Panc1 (cell line): ENCODE results near the gene RPL5. TPM values are rescaled to one million over a fixed set of nuclear protein-coding genes. Genes with fewer than 3 reads are reported as not detected.

Experiments used
- ATAC-seq: fragments of 200-7000 bp; cut with Tn5 transposase; 2 replicates; pipeline ENCODE4 v1.9.1; 2020; ENCODE audit warnings: mild to moderate bottlenecking, moderate library complexity
- BruUV-seq: library from RNA; stranded (reverse); fragments of 400-500 nt; replicated peaks from 2 replicates; lab custom pipeline; 2021; lab: Mats Ljungman, UMichigan
- CTCF ChIA-PET: fragments of 300-600 bp; sonication (Branson Sonifier 250); formaldehyde crosslinking; loops from one replicate; lab custom pipeline; 2022; ENCODE audit warnings: antibody characterized with exemption; lab: Charles Lee
- POLR2A ChIA-PET: fragments of 300-600 bp; sonication (Branson Sonifier 250); formaldehyde crosslinking; loops from one replicate; lab custom pipeline; 2022; ENCODE audit warnings: antibody characterized with exemption; lab: Charles Lee
- DNase-seq: peaks from one replicate; pipeline ENCODE4 v3.0.0-alpha.2; 2010; ENCODE audit warnings: low read depth, low spot score
- H3K27ac ChIP-seq: 2 replicates; pipeline ENCODE4 v1.5.1; 2011; ENCODE audit warnings: mild to moderate bottlenecking, low read length, inconsistent platforms
- H3K27me3 ChIP-seq: fragments of 200-500 bp; sonication (Bioruptor generic); 2 replicates; pipeline ENCODE4 v1.6.0; 2014; ENCODE audit warnings: low read length, inconsistent platforms; ENCODE audit not compliant: control insufficient read depth, insufficient read depth
- H3K36me3 ChIP-seq: fragments of 200-500 bp; sonication (Bioruptor generic); 2 replicates; pipeline ENCODE4 v1.5.1; 2014; ENCODE audit warnings: inconsistent platforms, mild to moderate bottlenecking, low read length, moderate library complexity; ENCODE audit not compliant: control insufficient read depth, insufficient read depth
- H3K4me1 ChIP-seq: 2 replicates; pipeline ENCODE4 v1.5.1; 2011; ENCODE audit warnings: inconsistent platforms, mild to moderate bottlenecking, low read length, moderate library complexity; ENCODE audit not compliant: control insufficient read depth, insufficient read depth
- H3K4me3 ChIP-seq, 2 experiments: 2 replicates each; pipeline ENCODE4 v1.5.1; 2011 to 2012; ENCODE audit warnings: low read depth in 2 of 2, low read length in 2 of 2, mild to moderate bottlenecking in 2 of 2, inconsistent platforms in 1 of 2, moderate library complexity in 1 of 2
- H3K9me3 ChIP-seq: fragments of 200-500 bp; sonication (Bioruptor generic); 2 replicates; pipeline ENCODE4 v1.5.1; 2014; ENCODE audit warnings: low read depth, mild to moderate bottlenecking, inconsistent platforms, low read length, moderate library complexity; ENCODE audit not compliant: control insufficient read depth, insufficient read depth
- POLR2AphosphoS5 ChIP-seq: IDR thresholded peaks from 2 replicates; pipeline ENCODE4 v1.6.1; 2012; ENCODE audit warnings: mild to moderate bottlenecking, low read depth, low read length, moderate library complexity
- SIN3A ChIP-seq: IDR thresholded peaks from 2 replicates; pipeline ENCODE4 v1.6.1; 2012; ENCODE audit warnings: low read depth, mild to moderate bottlenecking, low read length, moderate library complexity, borderline replicate concordance; ENCODE audit not compliant: insufficient read depth
- TCF7L2 ChIP-seq: IDR thresholded peaks from 2 replicates; pipeline ENCODE4 v1.6.1; 2011; ENCODE audit warnings: mild to moderate bottlenecking, low read depth, low read length, inconsistent platforms
- in situ Hi-C: cut with HindIII; loops from 2 replicates; pipeline ENCODE4 v1.10.0; 2016; ENCODE audit warnings: low sequenced_read_pairs, low pct_unique_long_range_greater_than_20kb
- intact Hi-C: fragments of 100-400 bp; cut with micrococcal nuclease; formaldehyde crosslinking; loops from one replicate; pipeline ENCODE4 v1.10.0; 2022; ENCODE audit not compliant: unreplicated experiment
- total RNA-seq: library from RNA; stranded (reverse); gene quantifications from one replicate; pipeline ENCODE4 v1.2.1, GENCODE V29; 2021; ENCODE audit not compliant: unreplicated experiment
- TF ChIP-seq, protein P1 (sequence below): fragments of 450-650 bp; IDR thresholded peaks from 2 replicates; pipeline ENCODE4 v1.5.1; 2017; ENCODE audit warnings: mild to moderate bottlenecking
- TF ChIP-seq, protein P2 (sequence below), 2 experiments: IDR thresholded peaks; 2 replicates each; pipeline ENCODE4 v1.6.1; 2011 to 2012; ENCODE audit warnings: low read depth in 2 of 2, control low read depth in 1 of 2, low read length in 1 of 2, mild to moderate bottlenecking in 1 of 2, moderate library complexity in 1 of 2; ENCODE audit not compliant: insufficient read depth in 1 of 2

RPL5 gene
- total RNA-seq, 1 experiment from 2014 or later: 446 TPM

DNA sequence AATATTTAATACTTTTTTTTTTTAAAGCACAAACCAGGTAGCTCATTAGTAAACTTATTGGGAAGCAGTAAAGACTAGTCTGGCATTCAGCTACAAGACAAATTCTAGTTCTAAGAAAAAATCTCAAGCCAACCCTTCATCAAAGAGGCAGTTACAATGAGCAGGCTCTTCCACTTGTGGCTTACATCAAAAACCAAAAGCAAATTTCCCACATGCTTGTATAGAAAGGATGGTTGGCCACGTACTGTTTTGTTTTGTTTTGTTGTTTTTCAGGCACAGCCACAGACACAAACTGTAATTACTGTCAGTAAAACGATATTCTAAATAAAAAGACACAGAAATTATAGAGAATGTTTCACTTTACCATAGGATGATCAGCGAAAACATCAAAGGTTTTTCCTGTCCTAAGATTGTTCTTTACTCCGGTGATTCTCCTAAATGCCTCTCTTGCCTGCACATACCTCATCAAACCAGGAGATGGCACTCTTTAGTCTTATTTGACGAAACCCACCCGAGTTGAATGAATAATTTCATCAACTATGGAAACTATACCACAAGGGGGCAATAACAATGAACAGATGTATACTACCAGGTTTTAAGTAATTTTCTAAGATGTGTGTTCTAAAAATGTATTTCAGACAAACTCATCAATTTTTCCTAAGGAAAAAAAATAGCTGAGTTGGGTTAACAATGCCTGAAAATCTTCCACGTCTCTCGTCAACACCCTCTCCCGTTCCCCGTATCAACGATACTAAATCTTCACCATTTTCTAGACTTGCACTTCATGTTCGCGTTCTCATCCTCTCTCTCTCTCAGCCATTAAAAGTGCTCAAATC is 26.9 kb downstream of the RPL5 start:
- Histone ChIP-seq H3K4me3 (no peak overlapping the region), H3K4me1 (peaks cover 3% of the 10 kb centered on the region; the same call in 1 of the 2 replicates), H3K27ac (no peak overlapping the region), H3K9me3 (no peaks in the 10 kb centered on the region), H3K36me3 (no peaks in the 10 kb centered on the region), H3K27me3 (no peaks in the 10 kb centered on the region)
- TF ChIP-seq, protein P1, sequence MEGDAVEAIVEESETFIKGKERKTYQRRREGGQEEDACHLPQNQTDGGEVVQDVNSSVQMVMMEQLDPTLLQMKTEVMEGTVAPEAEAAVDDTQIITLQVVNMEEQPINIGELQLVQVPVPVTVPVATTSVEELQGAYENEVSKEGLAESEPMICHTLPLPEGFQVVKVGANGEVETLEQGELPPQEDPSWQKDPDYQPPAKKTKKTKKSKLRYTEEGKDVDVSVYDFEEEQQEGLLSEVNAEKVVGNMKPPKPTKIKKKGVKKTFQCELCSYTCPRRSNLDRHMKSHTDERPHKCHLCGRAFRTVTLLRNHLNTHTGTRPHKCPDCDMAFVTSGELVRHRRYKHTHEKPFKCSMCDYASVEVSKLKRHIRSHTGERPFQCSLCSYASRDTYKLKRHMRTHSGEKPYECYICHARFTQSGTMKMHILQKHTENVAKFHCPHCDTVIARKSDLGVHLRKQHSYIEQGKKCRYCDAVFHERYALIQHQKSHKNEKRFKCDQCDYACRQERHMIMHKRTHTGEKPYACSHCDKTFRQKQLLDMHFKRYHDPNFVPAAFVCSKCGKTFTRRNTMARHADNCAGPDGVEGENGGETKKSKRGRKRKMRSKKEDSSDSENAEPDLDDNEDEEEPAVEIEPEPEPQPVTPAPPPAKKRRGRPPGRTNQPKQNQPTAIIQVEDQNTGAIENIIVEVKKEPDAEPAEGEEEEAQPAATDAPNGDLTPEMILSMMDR: peak; percentile 76; the same call in 1 of the 2 replicates
- no peak for TF ChIP-seq POLR2AphosphoS5
- ATAC-seq (peak; percentile 88), DNase-seq (peak; percentile 53)
- in situ Hi-C loops (no loop called here), intact Hi-C loops (loop anchor here (1.0 kb wide), 2 partner anchors 102 to 136 kb away; no protein-coding TSS in a partner anchor)
- POLR2A ChIA-PET: no interaction called here
- no TSS peak for BruUV-seq
- CTCF ChIA-PET: interaction anchor here (0.5 to 1.3 kb wide), 4 partner anchors 135 to 203 kb away, joined by 3 to 5 read pairs (median 4); no protein-coding TSS in a partner anchor

DNA sequence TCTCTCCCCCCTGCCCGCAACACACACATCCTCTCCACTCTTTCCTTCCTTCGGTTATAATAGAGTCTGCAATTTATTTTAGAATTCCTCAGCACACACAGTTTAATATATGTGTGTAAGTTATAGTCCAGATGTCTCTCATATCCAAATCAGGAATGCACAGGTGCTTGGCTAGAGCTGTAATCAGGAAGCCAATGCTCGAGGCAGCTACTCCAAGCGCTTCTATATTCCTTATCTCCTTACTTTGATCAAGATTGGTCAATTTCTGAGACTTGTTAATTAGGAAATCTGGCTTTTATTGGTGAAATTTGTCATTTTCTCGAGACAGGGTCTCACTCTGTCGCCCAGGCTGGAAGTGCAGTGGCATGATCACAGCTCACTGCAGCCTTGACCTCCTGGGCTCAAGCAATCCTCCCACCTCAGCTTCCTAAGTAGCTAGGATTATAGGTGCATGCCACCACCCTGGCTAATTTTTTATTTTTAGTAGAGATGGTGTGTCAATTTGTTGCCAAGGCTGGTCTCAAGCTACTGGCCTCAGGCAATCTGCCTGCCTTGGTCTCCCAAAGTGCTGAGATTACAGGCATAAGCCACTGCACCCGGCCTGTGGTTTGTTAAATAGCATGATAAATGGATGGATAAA is 27.7 kb downstream of the RPL5 start:
- TF ChIP-seq TCF7L2 (no peak), POLR2AphosphoS5 (no peak), SIN3A (no peak)
- TF ChIP-seq, protein P1: no peak
- TF ChIP-seq, protein P2, sequence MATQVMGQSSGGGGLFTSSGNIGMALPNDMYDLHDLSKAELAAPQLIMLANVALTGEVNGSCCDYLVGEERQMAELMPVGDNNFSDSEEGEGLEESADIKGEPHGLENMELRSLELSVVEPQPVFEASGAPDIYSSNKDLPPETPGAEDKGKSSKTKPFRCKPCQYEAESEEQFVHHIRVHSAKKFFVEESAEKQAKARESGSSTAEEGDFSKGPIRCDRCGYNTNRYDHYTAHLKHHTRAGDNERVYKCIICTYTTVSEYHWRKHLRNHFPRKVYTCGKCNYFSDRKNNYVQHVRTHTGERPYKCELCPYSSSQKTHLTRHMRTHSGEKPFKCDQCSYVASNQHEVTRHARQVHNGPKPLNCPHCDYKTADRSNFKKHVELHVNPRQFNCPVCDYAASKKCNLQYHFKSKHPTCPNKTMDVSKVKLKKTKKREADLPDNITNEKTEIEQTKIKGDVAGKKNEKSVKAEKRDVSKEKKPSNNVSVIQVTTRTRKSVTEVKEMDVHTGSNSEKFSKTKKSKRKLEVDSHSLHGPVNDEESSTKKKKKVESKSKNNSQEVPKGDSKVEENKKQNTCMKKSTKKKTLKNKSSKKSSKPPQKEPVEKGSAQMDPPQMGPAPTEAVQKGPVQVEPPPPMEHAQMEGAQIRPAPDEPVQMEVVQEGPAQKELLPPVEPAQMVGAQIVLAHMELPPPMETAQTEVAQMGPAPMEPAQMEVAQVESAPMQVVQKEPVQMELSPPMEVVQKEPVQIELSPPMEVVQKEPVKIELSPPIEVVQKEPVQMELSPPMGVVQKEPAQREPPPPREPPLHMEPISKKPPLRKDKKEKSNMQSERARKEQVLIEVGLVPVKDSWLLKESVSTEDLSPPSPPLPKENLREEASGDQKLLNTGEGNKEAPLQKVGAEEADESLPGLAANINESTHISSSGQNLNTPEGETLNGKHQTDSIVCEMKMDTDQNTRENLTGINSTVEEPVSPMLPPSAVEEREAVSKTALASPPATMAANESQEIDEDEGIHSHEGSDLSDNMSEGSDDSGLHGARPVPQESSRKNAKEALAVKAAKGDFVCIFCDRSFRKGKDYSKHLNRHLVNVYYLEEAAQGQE (IDR thresholded peaks at IDR 0.05; ENCODE audit: insufficient read depth in 1 of 2, low read depth in 2 of 2, low read length in 1 of 2): no peak
- POLR2A ChIA-PET: no interaction called here
- H3K4me3 ChIP-seq: no peak overlapping the region
- ATAC-seq (peak; percentile 42; the same call in 1 of the 2 replicates), DNase-seq (no peak)
- H3K9me3 ChIP-seq: no peaks in the 10 kb centered on the region
- peaks cover 3% of the 10 kb centered on the region; the same call in 1 of the 2 replicates for H3K4me1 ChIP-seq
- H3K27ac ChIP-seq: no peak overlapping the region
- BruUV-seq: no TSS peak
- in situ Hi-C loops (no loop called here), intact Hi-C loops (loop anchor here (1.0 kb wide), 2 partner anchors 101 to 135 kb away; no protein-coding TSS in a partner anchor)
- no peaks in the 10 kb centered on the region for H3K27me3 ChIP-seq
- CTCF ChIA-PET: interaction anchor here (0.5 to 1.3 kb wide), 4 partner anchors 134 to 203 kb away, joined by 3 to 5 read pairs (median 4); no protein-coding TSS in a partner anchor
- no peaks in the 10 kb centered on the region for H3K36me3 ChIP-seq
